ENCODE measurements around the gene SHROOM3. TPM values are rescaled to one million over a fixed set of nuclear protein-coding genes. Genes with fewer than 3 reads are reported as not detected.

Gene SHROOM3
- total and polyA plus RNA-seq, 2 donors (not counting 1 experiment from before 2014, with no cell fraction given): 0.91 to 1.5 TPM

- no peak overlapping the region for H3K27ac ChIP-seq (ENCODE audit: low read length in 2 of 2)
- POLR2A ChIA-PET: no interaction called here
These were observed 310.2 kb downstream of the SHROOM3 start for GRCh38 chr4:76745240-76745639.

GRCh38 chr4:76747563-76747962 is 312.5 kb downstream of the SHROOM3 start:
- H3K9ac ChIP-seq (ENCODE audit: low read length): no peak overlapping the region
- no peaks in the 10 kb centered on the region for H3K79me2 ChIP-seq (ENCODE audit: control insufficient read depth, insufficient read depth, low read length)
- no peak for DNase-seq
- intact Hi-C loops (cut with micrococcal nuclease): loop anchor here (5.0 kb wide), 1 partner anchor 235 kb away; no protein-coding TSS in a partner anchor
- Mint-ChIP-seq H3K27me3 (peaks cover 12% of the 10 kb centered on the region), H3K4me3 (no peak overlapping the region), H3K4me1 (no peaks in the 10 kb centered on the region), H3K9me3 (ENCODE audit: insufficient read depth) (no peaks in the 10 kb centered on the region), H3K27ac (no peak overlapping the region)
- H3K4me2 ChIP-seq (replicated peaks; ENCODE audit: low read depth, low read length, poor library complexity, severe bottlenecking): no peak overlapping the region
- ChIA-PET CTCF (no interaction called here), POLR2A (no interaction called here)
- no peaks in the 10 kb centered on the region for H3K4me1 ChIP-seq (ENCODE audit: control insufficient read depth in 2 of 2, insufficient read depth in 2 of 2, low read length in 2 of 2)
- peaks cover 0 to 5% (median 0%) of the 10 kb centered on the region in 4 experiments for H3K27me3 ChIP-seq (replicated peaks in 1 of 4; ENCODE audit: control extremely low read depth in 1 of 4, control insufficient read depth in 3 of 4, insufficient read depth in 4 of 4, low read length in 3 of 4)
- H3K36me3 ChIP-seq (replicated peaks in 1 of 2; ENCODE audit: control extremely low read depth in 1 of 2, control insufficient read depth in 1 of 2, extremely low read depth in 1 of 2, insufficient read depth in 2 of 2, low read length in 1 of 2): no peaks in the 10 kb centered on the region
- H3K9me3 ChIP-seq (ENCODE audit: control extremely low read depth in 1 of 3, control insufficient read depth in 2 of 3, insufficient read depth in 1 of 3, low read length in 2 of 3): no peaks in the 10 kb centered on the region
- ATAC-seq (ENCODE audit: low read depth): no peak
- no peaks in the 10 kb centered on the region for H4K20me1 ChIP-seq (ENCODE audit: control insufficient read depth, insufficient read depth, low read length, poor library complexity, severe bottlenecking)
- TF ChIP-seq CTCF (IDR thresholded peaks at IDR 0.05): no peak
- no peak for TF ChIP-seq EZH2 (IDR thresholded peaks at IDR 0.05; ENCODE audit: borderline replicate concordance, insufficient read depth, low read depth, low read length, poor library complexity, severe bottlenecking)
- H3K27ac ChIP-seq (ENCODE audit: low read length in 2 of 2): no peak overlapping the region
- WGBS (ENCODE audit: insufficient coverage): no CpG with 5 or more reads among the region's 2 CpGs
- no peak overlapping the region for H3K4me3 ChIP-seq (ENCODE audit: control extremely low read depth in 1 of 5, extremely low read depth in 1 of 5, insufficient read depth in 1 of 5, low read depth in 2 of 5, low read length in 4 of 5)
- H2AFZ ChIP-seq (ENCODE audit: insufficient read depth, low read depth, low read length, poor library complexity, severe bottlenecking): no peak overlapping the region

More at GRCh38 chr4:76745240-76745639, 310.2 kb downstream of the SHROOM3 start:
- Histone ChIP-seq H3K4me2 (replicated peaks; ENCODE audit: low read depth, low read length, poor library complexity, severe bottlenecking) (no peak overlapping the region), H3K36me3 (replicated peaks in 1 of 2; ENCODE audit: control extremely low read depth in 1 of 2, control insufficient read depth in 1 of 2, extremely low read depth in 1 of 2, insufficient read depth in 2 of 2, low read length in 1 of 2) (no peaks in the 10 kb centered on the region), H3K4me3 (ENCODE audit: control extremely low read depth in 1 of 5, extremely low read depth in 1 of 5, insufficient read depth in 1 of 5, low read depth in 2 of 5, low read length in 4 of 5) (no peak overlapping the region), H3K9ac (ENCODE audit: low read length) (no peak overlapping the region), H4K20me1 (ENCODE audit: control insufficient read depth, insufficient read depth, low read length, poor library complexity, severe bottlenecking) (no peaks in the 10 kb centered on the region), H3K79me2 (ENCODE audit: control insufficient read depth, insufficient read depth, low read length) (no peaks in the 10 kb centered on the region), H3K4me1 (ENCODE audit: control insufficient read depth in 2 of 2, insufficient read depth in 2 of 2, low read length in 2 of 2) (no peaks in the 10 kb centered on the region), H3K27me3 (replicated peaks in 1 of 4; ENCODE audit: control extremely low read depth in 1 of 4, control insufficient read depth in 3 of 4, insufficient read depth in 4 of 4, low read length in 3 of 4) (no peaks in the 10 kb centered on the region), H2AFZ (ENCODE audit: insufficient read depth, low read depth, low read length, poor library complexity, severe bottlenecking) (no peak overlapping the region), H3K9me3 (ENCODE audit: control extremely low read depth in 1 of 3, control insufficient read depth in 2 of 3, insufficient read depth in 1 of 3, low read length in 2 of 3) (no peaks in the 10 kb centered on the region)
- peaks cover 7% of the 10 kb centered on the region for H3K27me3 Mint-ChIP-seq
- no peak overlapping the region for H3K4me3 Mint-ChIP-seq
- DNase-seq: no peak
- no peak overlapping the region for H3K27ac Mint-ChIP-seq
- ATAC-seq (ENCODE audit: low read depth): no peak
- TF ChIP-seq CTCF (IDR thresholded peaks at IDR 0.05) (no peak), EZH2 (IDR thresholded peaks at IDR 0.05; ENCODE audit: borderline replicate concordance, insufficient read depth, low read depth, low read length, poor library complexity, severe bottlenecking) (no peak)
- H3K9me3 Mint-ChIP-seq (ENCODE audit: insufficient read depth): no peaks in the 10 kb centered on the region
- whole genome bisulfite sequencing (ENCODE audit: insufficient coverage): 100% methylated on average over 1 of the region's 1 CpG
- CTCF ChIA-PET: interaction anchor here (1.1 to 1.5 kb wide), 2 partner anchors 12 to 314 kb away, joined by 3 to 4 read pairs; no protein-coding TSS in a partner anchor
- intact Hi-C loops (cut with micrococcal nuclease): loop anchor here (5.0 kb wide), 1 partner anchor 233 kb away; no protein-coding TSS in a partner anchor
- H3K4me1 Mint-ChIP-seq: no peaks in the 10 kb centered on the region
